ENCODE data around the gene EGLN3.

- TF ChIP-seq CTCF (IDR thresholded peaks at IDR 0.05) = no peak
- no peak for TF ChIP-seq EP300 (IDR thresholded peaks at IDR 0.05)
Measured at GRCh38 chr14:33985242-33985641, 34.4 kb upstream of the EGLN3 start.
